Gastroesophageal sphincter (tissue), 3 donors: ENCODE data around the gene FOXK1.

ENCODE experiments used
- CTCF ChIP-seq, 4 experiments: fragments of 200-600 bp in 2 of 4; fragments of 450-650 bp in 2 of 4; sonication (generic) in 1 of 4; IDR thresholded peaks; one replicate each; pipeline ENCODE4 v1.5.1; 2017 to 2019; ENCODE audit warnings: antibody characterized with exemption in 4 of 4, mild to moderate bottlenecking in 2 of 4, moderate library complexity in 2 of 4
- EP300 ChIP-seq: sonication (generic); formaldehyde crosslinking; IDR thresholded peaks from one replicate; pipeline ENCODE4 v1.6.1; 2017; ENCODE audit warnings: antibody characterized with exemption, mild to moderate bottlenecking
- POLR2A ChIP-seq, 2 donors: fragments of 450-650 bp; IDR thresholded peaks; one replicate each; pipeline ENCODE4 v1.6.1; 2017; ENCODE audit warnings: antibody characterized with exemption in 2 of 2, mild to moderate bottlenecking in 2 of 2, moderate library complexity in 1 of 2
- POLR2AphosphoS5 ChIP-seq: sonication (generic); formaldehyde crosslinking; IDR thresholded peaks from one replicate; pipeline ENCODE4 v1.6.1; 2017; ENCODE audit warnings: antibody characterized with exemption

GRCh38 chr7:4681218-4681851 lies 760 bp upstream of the FOXK1 start:
- TF ChIP-seq POLR2A (IDR thresholded peaks at IDR 0.05) (no peak), CTCF (IDR thresholded peaks at IDR 0.05) (no peak), POLR2AphosphoS5 (no peak), EP300 (no peak)
